IPS-15b (cell line): ENCODE results near the gene IGFBP4.
"Not testable (repeated sequence)": the region's sequence is repeated elsewhere in the genome, so short reads cannot be mapped to it uniquely, and the experiment has no call there.

Experiments
- H3K27me3 ChIP-seq: one replicate; pipeline ENCODE4 v1.6.1; 2013; ENCODE audit warnings: low read length; ENCODE audit not compliant: control insufficient read depth, insufficient read depth
- H3K36me3 ChIP-seq: one replicate; pipeline ENCODE4 v1.6.1; 2013; ENCODE audit warnings: low read length; ENCODE audit not compliant: control insufficient read depth, insufficient read depth
- H3K4me1 ChIP-seq: one replicate; pipeline ENCODE4 v1.6.1; 2013; ENCODE audit warnings: mild to moderate bottlenecking, low read length; ENCODE audit not compliant: control insufficient read depth, insufficient read depth
- H3K4me3 ChIP-seq: one replicate; pipeline ENCODE4 v1.5.1; 2013; ENCODE audit warnings: low read depth, low read length
- H3K9ac ChIP-seq: one replicate; pipeline ENCODE4 v1.6.1; 2013; ENCODE audit warnings: low read depth, mild to moderate bottlenecking, low read length
- H3K9me3 ChIP-seq: one replicate; pipeline ENCODE4 v1.6.1; 2013; ENCODE audit warnings: mild to moderate bottlenecking, low read length; ENCODE audit not compliant: control insufficient read depth, insufficient read depth

The IGFBP4 gene

DNA sequence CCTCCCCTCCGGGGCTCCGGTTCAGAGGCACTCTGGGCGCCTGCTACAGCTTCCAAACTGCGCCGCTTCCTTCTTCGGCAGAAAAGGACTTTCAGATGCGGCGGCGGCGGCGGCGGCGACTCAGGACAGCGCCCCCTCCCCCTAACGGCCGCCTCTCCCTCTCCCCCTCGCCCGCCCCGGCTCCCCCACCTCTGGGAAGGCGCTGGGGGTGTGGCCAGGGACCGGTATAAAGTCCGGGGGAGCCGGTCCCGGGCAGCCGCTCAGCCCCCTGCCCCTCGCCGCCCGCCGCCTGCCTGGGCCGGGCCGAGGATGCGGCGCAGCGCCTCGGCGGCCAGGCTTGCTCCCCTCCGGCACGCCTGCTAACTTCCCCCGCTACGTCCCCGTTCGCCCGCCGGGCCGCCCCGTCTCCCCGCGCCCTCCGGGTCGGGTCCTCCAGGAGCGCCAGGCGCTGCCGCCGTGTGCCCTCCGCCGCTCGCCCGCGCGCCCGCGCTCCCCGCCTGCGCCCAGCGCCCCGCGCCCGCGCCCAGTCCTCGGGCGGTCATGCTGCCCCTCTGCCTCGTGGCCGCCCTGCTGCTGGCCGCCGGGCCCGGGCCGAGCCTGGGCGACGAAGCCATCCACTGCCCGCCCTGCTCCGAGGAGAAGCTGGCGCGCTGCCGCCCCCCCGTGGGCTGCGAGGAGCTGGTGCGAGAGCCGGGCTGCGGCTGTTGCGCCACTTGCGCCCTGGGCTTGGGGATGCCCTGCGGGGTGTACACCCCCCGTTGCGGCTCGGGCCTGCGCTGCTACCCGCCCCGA, at the start of gene IGFBP4:
IGFBP4 (plus strand) TSS at position 255 of the 792 bp plus-strand sequence; CDS start at position 541, 286 bp downstream.
- peaks cover 5% of the 10 kb centered on the region for H3K27me3 ChIP-seq
- no peaks in the 10 kb centered on the region for H3K9me3 ChIP-seq
- no peaks in the 10 kb centered on the region for H3K36me3 ChIP-seq
- H3K4me3 ChIP-seq: peak within 1 kb of the TSS; percentile 69
- H3K4me1 ChIP-seq: peaks cover 13% of the 10 kb centered on the region
- H3K9ac ChIP-seq: peak within 1 kb of the TSS; percentile 66

GRCh38 chr17:40399185-40399584, 44.1 kb upstream of the IGFBP4 start:
- Histone ChIP-seq H3K4me3 (no peak overlapping the region), H3K9ac (no peak overlapping the region), H3K4me1 (no peaks in the 10 kb centered on the region), H3K36me3 (peaks cover 61% of the 10 kb centered on the region), H3K9me3 (no peaks in the 10 kb centered on the region), H3K27me3 (no peaks in the 10 kb centered on the region)

- Histone ChIP-seq H3K9ac (no peak overlapping the region), H3K36me3 (peaks cover 63% of the 10 kb centered on the region), H3K27me3 (no peaks in the 10 kb centered on the region), H3K4me3 (no peak overlapping the region), H3K4me1 (no peaks in the 10 kb centered on the region), H3K9me3 (no peaks in the 10 kb centered on the region)
Observed at GRCh38 chr17:40402668-40403067, 40.6 kb upstream of the IGFBP4 start.

- Histone ChIP-seq H3K9ac (no peak overlapping the region), H3K36me3 (peaks cover 57% of the 10 kb centered on the region), H3K27me3 (no peaks in the 10 kb centered on the region), H3K9me3 (no peaks in the 10 kb centered on the region), H3K4me3 (no peak overlapping the region), H3K4me1 (no peaks in the 10 kb centered on the region)
Observed at GRCh38 chr17:40404003-40404402, 39.2 kb upstream of the IGFBP4 start.

DNA sequence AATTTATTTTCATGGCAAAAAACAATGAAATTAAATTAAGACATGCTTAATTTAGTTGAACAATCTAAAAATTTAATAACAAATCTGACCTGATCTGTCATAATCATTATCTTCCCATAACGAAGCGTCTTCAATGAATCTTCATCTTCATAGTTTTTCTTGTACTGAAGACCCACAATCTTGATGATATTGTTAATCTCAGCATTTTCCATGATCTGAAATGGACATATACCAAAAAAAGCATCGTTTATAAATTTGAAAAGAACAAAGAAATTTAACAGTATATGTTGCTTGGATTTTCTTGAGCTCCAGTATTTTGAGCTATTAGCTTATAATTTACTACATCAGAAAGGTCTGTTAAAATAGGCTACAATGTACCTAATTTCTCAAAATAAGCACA, 35.8 kb upstream of the IGFBP4 start:
- peaks cover 51% of the 10 kb centered on the region for H3K36me3 ChIP-seq
- peaks cover 6% of the 10 kb centered on the region for H3K4me1 ChIP-seq
- no peaks in the 10 kb centered on the region for H3K27me3 ChIP-seq
- H3K9ac ChIP-seq: no peak overlapping the region
- H3K9me3 ChIP-seq: no peaks in the 10 kb centered on the region
- H3K4me3 ChIP-seq: no peak overlapping the region

GRCh38 chr17:40409540-40409939, 33.7 kb upstream of the IGFBP4 start:
- H3K36me3 ChIP-seq: peaks cover 43% of the 10 kb centered on the region
- H3K9ac ChIP-seq, H3K4me1 ChIP-seq, H3K4me3 ChIP-seq, H3K27me3 ChIP-seq, H3K9me3 ChIP-seq: not testable (repeated sequence)

DNA sequence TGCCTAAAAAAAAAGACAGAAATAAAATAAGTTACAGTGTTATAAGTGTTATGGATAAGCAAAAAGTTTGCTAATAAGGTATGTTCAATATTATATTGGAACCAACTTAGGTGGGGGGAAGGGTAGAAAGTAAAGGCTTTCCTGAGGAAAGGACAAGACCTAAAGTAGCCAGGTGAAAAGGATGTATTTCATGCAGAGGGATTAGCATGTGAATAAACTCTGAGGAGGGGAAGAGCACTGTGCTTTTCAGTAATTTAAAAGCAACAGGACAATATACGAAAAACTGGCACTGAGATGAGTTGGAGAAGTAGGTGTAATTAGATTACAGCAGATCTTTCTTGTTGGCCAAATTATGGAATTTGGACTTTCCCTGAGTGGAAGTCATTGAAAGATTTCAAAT, 33.2 kb upstream of the IGFBP4 start:
- no peak overlapping the region for H3K9ac ChIP-seq
- H3K4me3 ChIP-seq: no peak overlapping the region
- no peaks in the 10 kb centered on the region for H3K27me3 ChIP-seq
- H3K9me3 ChIP-seq: no peaks in the 10 kb centered on the region
- peaks cover 6% of the 10 kb centered on the region for H3K4me1 ChIP-seq
- H3K36me3 ChIP-seq: peaks cover 43% of the 10 kb centered on the region

- no peak overlapping the region for H3K4me3 ChIP-seq
- H3K27me3 ChIP-seq: no peaks in the 10 kb centered on the region
- peaks cover 30% of the 10 kb centered on the region for H3K36me3 ChIP-seq
- no peak overlapping the region for H3K9ac ChIP-seq
- H3K4me1 ChIP-seq: peaks cover 6% of the 10 kb centered on the region
- no peaks in the 10 kb centered on the region for H3K9me3 ChIP-seq
Observed at GRCh38 chr17:40411821-40412220, 31.4 kb upstream of the IGFBP4 start.

DNA sequence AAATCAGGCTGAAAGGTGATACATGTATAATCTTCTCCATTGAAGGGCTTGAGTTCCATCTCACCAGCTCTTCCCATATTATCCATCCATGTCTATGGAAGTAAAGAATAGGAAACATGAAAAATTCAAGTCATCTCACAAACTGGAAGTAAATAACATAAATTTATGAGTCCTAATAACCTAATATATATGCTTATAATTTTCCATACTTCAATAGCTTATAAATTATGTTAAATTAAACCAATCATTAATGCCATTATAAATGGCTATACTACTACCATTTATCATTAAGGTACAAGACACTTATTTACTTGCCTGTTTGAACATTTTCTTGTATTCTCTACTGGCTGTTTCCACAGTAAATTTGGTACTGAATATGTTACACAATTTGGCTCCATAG, 30.4 kb upstream of the IGFBP4 start:
- H3K27me3 ChIP-seq: no peaks in the 10 kb centered on the region
- no peak overlapping the region for H3K9ac ChIP-seq
- no peak overlapping the region for H3K4me3 ChIP-seq
- H3K4me1 ChIP-seq: peaks cover 6% of the 10 kb centered on the region
- peaks cover 27% of the 10 kb centered on the region for H3K36me3 ChIP-seq
- no peaks in the 10 kb centered on the region for H3K9me3 ChIP-seq

DNA sequence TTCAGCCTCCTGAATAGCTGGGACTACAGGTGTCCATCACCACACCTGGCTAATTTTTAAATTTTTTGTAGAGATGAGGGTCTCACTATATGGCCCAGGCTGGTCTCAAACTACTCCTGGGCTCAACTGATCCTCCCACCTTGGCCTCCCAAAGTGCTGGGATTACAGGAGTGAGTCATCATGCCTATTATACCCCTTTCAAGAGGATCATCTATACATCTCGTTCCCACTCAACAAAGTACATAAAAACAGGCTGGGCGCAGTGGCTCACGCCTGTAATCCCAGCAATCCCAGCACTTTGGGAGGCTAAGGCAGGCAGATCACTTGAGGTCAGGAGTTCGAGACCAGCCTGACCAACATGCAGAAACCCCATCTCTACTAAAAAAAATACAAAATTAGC, 28.9 kb upstream of the IGFBP4 start:
- peaks cover 23% of the 10 kb centered on the region for H3K36me3 ChIP-seq
- not testable (repeated sequence) for H3K4me3 ChIP-seq, H3K27me3 ChIP-seq, H3K4me1 ChIP-seq, H3K9ac ChIP-seq, H3K9me3 ChIP-seq

- Histone ChIP-seq H3K4me1 (peaks cover 4% of the 10 kb centered on the region), H3K36me3 (peaks cover 18% of the 10 kb centered on the region), H3K9me3 (no peaks in the 10 kb centered on the region), H3K4me3 (no peak overlapping the region), H3K9ac (no peak overlapping the region), H3K27me3 (no peaks in the 10 kb centered on the region)
Observed at GRCh38 chr17:40415390-40415789, 27.9 kb upstream of the IGFBP4 start.

- Histone ChIP-seq H3K4me1 (no peaks in the 10 kb centered on the region), H3K9me3 (no peaks in the 10 kb centered on the region), H3K4me3 (peak overlapping the region; percentile 91), H3K36me3 (peaks cover 9% of the 10 kb centered on the region), H3K9ac (peak overlapping the region; percentile 27), H3K27me3 (no peaks in the 10 kb centered on the region)
Observed at GRCh38 chr17:40416671-40417070, 26.6 kb upstream of the IGFBP4 start.
